ENCODE results near the gene NANOS3. TPM values are rescaled to one million over a fixed set of nuclear protein-coding genes. Genes with fewer than 3 reads are reported as not detected.

NANOS3 gene
- total and polyA plus RNA-seq, 2 of the 13 experiments (the other 11 are each of a cell fraction or from before 2014, with no cell fraction given) = 0.21 TPM; not detected in 1

DNA sequence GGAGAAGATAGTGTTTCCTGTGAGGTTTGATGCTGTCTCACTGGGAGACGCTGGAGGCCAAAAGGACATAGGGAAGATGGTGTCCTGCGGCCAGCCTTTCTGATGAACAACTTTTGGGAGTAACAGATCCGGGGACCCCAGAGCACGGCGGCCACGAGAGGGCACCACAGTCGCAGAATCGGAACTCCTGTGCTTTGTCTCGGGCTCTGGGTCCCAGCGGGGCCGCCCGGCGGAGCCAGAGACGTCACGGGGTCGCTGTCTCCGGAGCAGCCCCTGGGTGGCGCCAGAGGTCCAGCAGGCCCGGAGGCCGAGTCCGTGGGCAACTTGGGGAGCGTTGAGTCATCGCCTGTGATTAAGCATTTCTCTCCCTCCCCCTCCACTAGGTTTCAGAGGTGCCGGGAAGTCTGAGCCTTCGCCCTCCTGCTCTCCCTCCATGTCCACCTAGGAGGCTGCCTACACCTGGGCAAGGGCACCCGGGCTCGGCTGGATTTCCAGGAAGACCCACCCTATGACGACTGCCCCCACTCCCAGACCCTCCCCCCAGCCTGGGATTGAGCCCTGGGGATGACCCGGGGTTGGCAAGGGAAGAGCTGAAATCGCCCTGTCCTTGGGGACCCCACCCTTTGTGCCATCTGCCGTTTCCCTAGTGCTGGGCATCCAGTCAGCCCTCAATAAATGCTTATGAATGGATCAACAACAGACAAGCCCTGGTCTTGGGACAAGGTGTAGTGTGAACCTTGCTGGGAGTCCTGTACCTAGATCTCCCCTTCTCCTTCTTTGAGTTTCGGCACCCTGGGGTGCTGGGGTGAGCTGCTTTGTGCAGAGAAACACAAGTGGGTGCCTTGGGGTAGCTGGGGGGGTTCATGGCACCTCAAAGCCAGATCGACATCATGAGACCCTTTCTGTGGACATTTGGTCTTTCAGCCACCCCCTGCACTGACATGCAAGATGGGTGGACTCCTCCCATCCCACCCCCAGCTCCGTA, 3.4 kb downstream of the NANOS3 start (continued):
- TF ChIP-seq, protein P1, sequence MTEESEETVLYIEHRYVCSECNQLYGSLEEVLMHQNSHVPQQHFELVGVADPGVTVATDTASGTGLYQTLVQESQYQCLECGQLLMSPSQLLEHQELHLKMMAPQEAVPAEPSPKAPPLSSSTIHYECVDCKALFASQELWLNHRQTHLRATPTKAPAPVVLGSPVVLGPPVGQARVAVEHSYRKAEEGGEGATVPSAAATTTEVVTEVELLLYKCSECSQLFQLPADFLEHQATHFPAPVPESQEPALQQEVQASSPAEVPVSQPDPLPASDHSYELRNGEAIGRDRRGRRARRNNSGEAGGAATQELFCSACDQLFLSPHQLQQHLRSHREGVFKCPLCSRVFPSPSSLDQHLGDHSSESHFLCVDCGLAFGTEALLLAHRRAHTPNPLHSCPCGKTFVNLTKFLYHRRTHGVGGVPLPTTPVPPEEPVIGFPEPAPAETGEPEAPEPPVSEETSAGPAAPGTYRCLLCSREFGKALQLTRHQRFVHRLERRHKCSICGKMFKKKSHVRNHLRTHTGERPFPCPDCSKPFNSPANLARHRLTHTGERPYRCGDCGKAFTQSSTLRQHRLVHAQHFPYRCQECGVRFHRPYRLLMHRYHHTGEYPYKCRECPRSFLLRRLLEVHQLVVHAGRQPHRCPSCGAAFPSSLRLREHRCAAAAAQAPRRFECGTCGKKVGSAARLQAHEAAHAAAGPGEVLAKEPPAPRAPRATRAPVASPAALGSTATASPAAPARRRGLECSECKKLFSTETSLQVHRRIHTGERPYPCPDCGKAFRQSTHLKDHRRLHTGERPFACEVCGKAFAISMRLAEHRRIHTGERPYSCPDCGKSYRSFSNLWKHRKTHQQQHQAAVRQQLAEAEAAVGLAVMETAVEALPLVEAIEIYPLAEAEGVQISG (CRISPR knock-in tag; IDR thresholded peaks at IDR 0.05) = peak; percentile 73
- TF ChIP-seq, protein P2, sequence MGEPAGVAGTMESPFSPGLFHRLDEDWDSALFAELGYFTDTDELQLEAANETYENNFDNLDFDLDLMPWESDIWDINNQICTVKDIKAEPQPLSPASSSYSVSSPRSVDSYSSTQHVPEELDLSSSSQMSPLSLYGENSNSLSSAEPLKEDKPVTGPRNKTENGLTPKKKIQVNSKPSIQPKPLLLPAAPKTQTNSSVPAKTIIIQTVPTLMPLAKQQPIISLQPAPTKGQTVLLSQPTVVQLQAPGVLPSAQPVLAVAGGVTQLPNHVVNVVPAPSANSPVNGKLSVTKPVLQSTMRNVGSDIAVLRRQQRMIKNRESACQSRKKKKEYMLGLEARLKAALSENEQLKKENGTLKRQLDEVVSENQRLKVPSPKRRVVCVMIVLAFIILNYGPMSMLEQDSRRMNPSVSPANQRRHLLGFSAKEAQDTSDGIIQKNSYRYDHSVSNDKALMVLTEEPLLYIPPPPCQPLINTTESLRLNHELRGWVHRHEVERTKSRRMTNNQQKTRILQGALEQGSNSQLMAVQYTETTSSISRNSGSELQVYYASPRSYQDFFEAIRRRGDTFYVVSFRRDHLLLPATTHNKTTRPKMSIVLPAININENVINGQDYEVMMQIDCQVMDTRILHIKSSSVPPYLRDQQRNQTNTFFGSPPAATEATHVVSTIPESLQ (CRISPR knock-in tag; conservative IDR thresholded peaks at IDR 0.05) = 0 out of 2 replicates have a peak, but pooled peaks have one; percentile 42
- TF ChIP-seq ELF3 (CRISPR knock-in tag; IDR thresholded peaks at IDR 0.05) = peak; percentile 66
- TF ChIP-seq, protein P3, sequence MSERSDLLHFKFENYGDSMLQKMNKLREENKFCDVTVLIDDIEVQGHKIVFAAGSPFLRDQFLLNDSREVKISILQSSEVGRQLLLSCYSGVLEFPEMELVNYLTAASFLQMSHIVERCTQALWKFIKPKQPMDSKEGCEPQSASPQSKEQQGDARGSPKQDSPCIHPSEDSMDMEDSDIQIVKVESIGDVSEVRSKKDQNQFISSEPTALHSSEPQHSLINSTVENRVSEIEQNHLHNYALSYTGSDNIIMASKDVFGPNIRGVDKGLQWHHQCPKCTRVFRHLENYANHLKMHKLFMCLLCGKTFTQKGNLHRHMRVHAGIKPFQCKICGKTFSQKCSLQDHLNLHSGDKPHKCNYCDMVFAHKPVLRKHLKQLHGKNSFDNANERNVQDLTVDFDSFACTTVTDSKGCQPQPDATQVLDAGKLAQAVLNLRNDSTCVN (CRISPR knock-in tag; IDR thresholded peaks at IDR 0.05; ENCODE audit: borderline replicate concordance) = no peak
- no peak for TF ChIP-seq BRCA1 (CRISPR knock-in tag; IDR thresholded peaks at IDR 0.05)
- TF ChIP-seq SMC3 (IDR thresholded peaks at IDR 0.05; ENCODE audit: low read length) = peak; percentile 74
- TF ChIP-seq, protein P4, sequence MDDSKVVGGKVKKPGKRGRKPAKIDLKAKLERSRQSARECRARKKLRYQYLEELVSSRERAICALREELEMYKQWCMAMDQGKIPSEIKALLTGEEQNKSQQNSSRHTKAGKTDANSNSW (CRISPR knock-in tag; IDR thresholded peaks at IDR 0.05; ENCODE audit: borderline replicate concordance) = no peak
- no peak for TF ChIP-seq ZNF207 (IDR thresholded peaks at IDR 0.05; ENCODE audit: borderline replicate concordance)
- TF ChIP-seq, protein P5, sequence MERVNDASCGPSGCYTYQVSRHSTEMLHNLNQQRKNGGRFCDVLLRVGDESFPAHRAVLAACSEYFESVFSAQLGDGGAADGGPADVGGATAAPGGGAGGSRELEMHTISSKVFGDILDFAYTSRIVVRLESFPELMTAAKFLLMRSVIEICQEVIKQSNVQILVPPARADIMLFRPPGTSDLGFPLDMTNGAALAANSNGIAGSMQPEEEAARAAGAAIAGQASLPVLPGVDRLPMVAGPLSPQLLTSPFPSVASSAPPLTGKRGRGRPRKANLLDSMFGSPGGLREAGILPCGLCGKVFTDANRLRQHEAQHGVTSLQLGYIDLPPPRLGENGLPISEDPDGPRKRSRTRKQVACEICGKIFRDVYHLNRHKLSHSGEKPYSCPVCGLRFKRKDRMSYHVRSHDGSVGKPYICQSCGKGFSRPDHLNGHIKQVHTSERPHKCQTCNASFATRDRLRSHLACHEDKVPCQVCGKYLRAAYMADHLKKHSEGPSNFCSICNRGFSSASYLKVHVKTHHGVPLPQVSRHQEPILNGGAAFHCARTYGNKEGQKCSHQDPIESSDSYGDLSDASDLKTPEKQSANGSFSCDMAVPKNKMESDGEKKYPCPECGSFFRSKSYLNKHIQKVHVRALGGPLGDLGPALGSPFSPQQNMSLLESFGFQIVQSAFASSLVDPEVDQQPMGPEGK (CRISPR knock-in tag; IDR thresholded peaks at IDR 0.05) = peak; percentile 80
- TF ChIP-seq ZNF460 (CRISPR knock-in tag; IDR thresholded peaks at IDR 0.05; ENCODE audit: borderline replicate concordance) = no peak
- TF ChIP-seq ZNF562 (CRISPR knock-in tag; IDR thresholded peaks at IDR 0.05; ENCODE audit: borderline replicate concordance) = no peak
- peak; percentile 62 for TF ChIP-seq HOXA3 (CRISPR knock-in tag; IDR thresholded peaks at IDR 0.05)
- TF ChIP-seq, protein P6, sequence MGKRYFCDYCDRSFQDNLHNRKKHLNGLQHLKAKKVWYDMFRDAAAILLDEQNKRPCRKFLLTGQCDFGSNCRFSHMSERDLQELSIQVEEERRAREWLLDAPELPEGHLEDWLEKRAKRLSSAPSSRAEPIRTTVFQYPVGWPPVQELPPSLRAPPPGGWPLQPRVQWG (CRISPR knock-in tag; IDR thresholded peaks at IDR 0.05; ENCODE audit: borderline replicate concordance, low read depth) = no peak
- no peak for TF ChIP-seq ASH2L (IDR thresholded peaks at IDR 0.05; ENCODE audit: insufficient read length, low read depth, low read length)
- TF ChIP-seq ZNF747 (CRISPR knock-in tag; IDR thresholded peaks at IDR 0.05; ENCODE audit: borderline replicate concordance) = no peak
- peak in 1 of 2 experiments; percentile 7; a peak in 1 of 4 replicates for TF ChIP-seq MAFK (conservative IDR thresholded peaks at IDR 0.05 in 1 of 2, IDR thresholded peaks at IDR 0.05 in 1 of 2; ENCODE audit: low read length in 2 of 2)

All from HepG2 (cell line).